MM.1S (cell line): ENCODE data around the gene GDPD5.

Experiments used
- EZH2 ChIP-seq: fragments of 300-600 bp; sonication (generic); optimal IDR thresholded peaks from 2 replicates; pipeline ENCODE3; 2017; ENCODE audit warnings: low read depth, mild to moderate bottlenecking, antibody characterized with exemption, low read length, mixed read lengths
- TF ChIP-seq, protein P1 (sequence below): fragments of 300-600 bp; sonication (generic); IDR thresholded peaks from 2 replicates; pipeline ENCODE4 v1.5.1; 2016; ENCODE audit warnings: antibody characterized with exemption, low read length, mixed read lengths

DNA sequence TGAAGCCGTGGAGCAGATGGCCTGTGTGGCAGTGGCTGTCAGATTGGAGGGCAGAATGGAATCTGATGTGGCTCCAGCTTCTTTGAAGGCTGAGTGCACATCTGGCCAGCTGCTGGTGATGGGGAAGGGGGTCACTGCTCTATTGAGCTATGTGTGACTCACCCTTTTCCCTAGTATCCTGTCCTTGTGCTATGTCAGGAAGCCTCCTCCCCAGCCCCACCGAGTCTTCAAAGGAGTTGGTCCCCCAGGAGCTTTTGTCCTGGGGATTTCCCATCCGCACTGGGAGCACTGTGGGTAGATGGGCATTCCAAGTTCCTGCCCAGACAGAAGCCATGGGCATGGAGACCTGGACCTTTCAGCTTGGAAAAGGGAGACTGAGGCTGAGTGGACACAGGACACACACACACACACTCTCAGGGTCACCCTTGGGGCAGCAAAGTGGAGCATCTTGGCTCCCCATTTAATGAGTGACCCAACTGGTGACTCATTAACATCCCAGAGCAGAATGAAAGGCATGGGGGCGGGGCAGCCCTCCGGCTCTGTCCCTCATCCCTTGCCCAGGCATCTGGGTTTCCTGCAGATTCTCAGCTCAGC lies 39.6 kb upstream of the GDPD5 start:
- TF ChIP-seq, protein P1, sequence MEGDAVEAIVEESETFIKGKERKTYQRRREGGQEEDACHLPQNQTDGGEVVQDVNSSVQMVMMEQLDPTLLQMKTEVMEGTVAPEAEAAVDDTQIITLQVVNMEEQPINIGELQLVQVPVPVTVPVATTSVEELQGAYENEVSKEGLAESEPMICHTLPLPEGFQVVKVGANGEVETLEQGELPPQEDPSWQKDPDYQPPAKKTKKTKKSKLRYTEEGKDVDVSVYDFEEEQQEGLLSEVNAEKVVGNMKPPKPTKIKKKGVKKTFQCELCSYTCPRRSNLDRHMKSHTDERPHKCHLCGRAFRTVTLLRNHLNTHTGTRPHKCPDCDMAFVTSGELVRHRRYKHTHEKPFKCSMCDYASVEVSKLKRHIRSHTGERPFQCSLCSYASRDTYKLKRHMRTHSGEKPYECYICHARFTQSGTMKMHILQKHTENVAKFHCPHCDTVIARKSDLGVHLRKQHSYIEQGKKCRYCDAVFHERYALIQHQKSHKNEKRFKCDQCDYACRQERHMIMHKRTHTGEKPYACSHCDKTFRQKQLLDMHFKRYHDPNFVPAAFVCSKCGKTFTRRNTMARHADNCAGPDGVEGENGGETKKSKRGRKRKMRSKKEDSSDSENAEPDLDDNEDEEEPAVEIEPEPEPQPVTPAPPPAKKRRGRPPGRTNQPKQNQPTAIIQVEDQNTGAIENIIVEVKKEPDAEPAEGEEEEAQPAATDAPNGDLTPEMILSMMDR, result no peak
- no peak for TF ChIP-seq EZH2
